Trophoblast cell (in vitro differentiated cells and primary cell): ENCODE data around the gene USF1.
"Not testable (repeated sequence)": the region's sequence is repeated elsewhere in the genome, so short reads cannot be mapped to it uniquely, and the experiment has no call there.

ENCODE experiments used
- DNase-seq, 2 donors: peaks; one replicate each; pipeline ENCODE4 v3.0.0-alpha.2; 2016
- H2AFZ ChIP-seq: 2 replicates; pipeline ENCODE4 v1.6.1; 2013; ENCODE audit warnings: low read length, moderate library complexity, mild to moderate bottlenecking; ENCODE audit not compliant: insufficient read depth, poor library complexity
- H2AK5ac ChIP-seq: 2 replicates; pipeline ENCODE4 v1.6.1; 2013; ENCODE audit warnings: mild to moderate bottlenecking, low read length
- H2BK120ac ChIP-seq: 2 replicates; pipeline ENCODE4 v1.6.1; 2013; ENCODE audit warnings: low read length, mild to moderate bottlenecking, moderate library complexity; ENCODE audit not compliant: insufficient read depth, poor library complexity
- H2BK12ac ChIP-seq: 2 replicates; pipeline ENCODE4 v1.6.1; 2013; ENCODE audit warnings: mild to moderate bottlenecking, low read length, moderate library complexity
- H2BK5ac ChIP-seq: 2 replicates; pipeline ENCODE4 v1.6.1; 2013; ENCODE audit warnings: low read length, low read depth, moderate library complexity, mild to moderate bottlenecking; ENCODE audit not compliant: poor library complexity
- H3K14ac ChIP-seq: 2 replicates; pipeline ENCODE4 v1.6.1; 2013; ENCODE audit warnings: mild to moderate bottlenecking, low read length
- H3K18ac ChIP-seq: 2 replicates; pipeline ENCODE4 v1.6.1; 2013; ENCODE audit warnings: mild to moderate bottlenecking, low read length
- H3K23ac ChIP-seq: 2 replicates; pipeline ENCODE4 v1.6.1; 2013; ENCODE audit warnings: low read length
- H3K27ac ChIP-seq: 2 replicates; pipeline ENCODE4 v1.5.1; 2013; ENCODE audit warnings: low read depth, mild to moderate bottlenecking, inconsistent platforms, low read length, moderate library complexity
- H3K27me3 ChIP-seq: 2 replicates; pipeline ENCODE4 v1.6.1; 2013; ENCODE audit warnings: inconsistent platforms, mild to moderate bottlenecking, low read length, moderate library complexity; ENCODE audit not compliant: insufficient read depth
- H3K36me3 ChIP-seq, 2 experiments: 1 replicate in 1 of 2; 2 replicates in 1 of 2; pipeline ENCODE4 v1.6.1; 2013; ENCODE audit warnings: low read length in 2 of 2, mild to moderate bottlenecking in 2 of 2, moderate library complexity in 1 of 2; ENCODE audit not compliant: insufficient read depth in 2 of 2, control insufficient read depth in 1 of 2
- H3K4ac ChIP-seq: 2 replicates; pipeline ENCODE4 v1.6.1; 2013; ENCODE audit warnings: low read depth, mild to moderate bottlenecking, low read length, moderate library complexity
- H3K4me1 ChIP-seq, 2 experiments: 1 replicate in 1 of 2; 2 replicates in 1 of 2; pipeline ENCODE4 v1.6.1; 2013; ENCODE audit warnings: low read length in 2 of 2, mild to moderate bottlenecking in 2 of 2, moderate library complexity in 1 of 2; ENCODE audit not compliant: insufficient read depth in 2 of 2, control insufficient read depth in 1 of 2
- H3K4me2 ChIP-seq: 2 replicates; pipeline ENCODE4 v1.6.1; 2013; ENCODE audit warnings: inconsistent platforms, mild to moderate bottlenecking, low read length, moderate library complexity
- H3K4me3 ChIP-seq: 2 replicates; pipeline ENCODE4 v1.5.1; 2013; ENCODE audit warnings: mild to moderate bottlenecking, low read depth, low read length, inconsistent platforms
- H3K79me1 ChIP-seq: one replicate; pipeline ENCODE4 v1.6.1; 2013; ENCODE audit warnings: low read length
- H3K79me2 ChIP-seq: 2 replicates; pipeline ENCODE4 v1.6.1; 2013; ENCODE audit warnings: low read length, mild to moderate bottlenecking; ENCODE audit not compliant: control insufficient read depth, insufficient read depth, poor library complexity
- H3K9ac ChIP-seq: 2 replicates; pipeline ENCODE4 v1.6.1; 2013; ENCODE audit warnings: mild to moderate bottlenecking, low read length
- H3K9me3 ChIP-seq: 2 replicates; pipeline ENCODE4 v1.6.1; 2013; ENCODE audit warnings: low read depth, mild to moderate bottlenecking, control low read depth, inconsistent platforms, low read length; ENCODE audit not compliant: insufficient read depth
- H4K12ac ChIP-seq: 2 replicates; pipeline ENCODE4 v1.6.1; 2013; ENCODE audit warnings: low read depth, mild to moderate bottlenecking, low read length, moderate library complexity
- H4K8ac ChIP-seq: 2 replicates; pipeline ENCODE4 v1.6.1; 2013; ENCODE audit warnings: low read depth, mild to moderate bottlenecking, low read length, moderate library complexity
- H4K91ac ChIP-seq: one replicate; pipeline ENCODE4 v1.6.1; 2013; ENCODE audit warnings: low read depth, mild to moderate bottlenecking, low read length, moderate library complexity
- WGBS: extraction: QIAGEN DNeasy Blood & Tissue Kit; methylation state at CpG from one replicate; pipeline ENCODE4 v1.1.7; 2013; ENCODE audit warnings: missing lambda C conversion rate; ENCODE audit not compliant: insufficient read length, insufficient coverage; ENCODE audit errors: extremely low coverage; 5-methylcytosine and 5-hydroxymethylcytosine counted together

Gene USF1

GRCh38 chr1:161022432-161022831 is 23.3 kb downstream of the USF1 start:
- DNase-seq = peak; percentile 59 to 60
- not testable (repeated sequence) for H3K23ac ChIP-seq, H3K27ac ChIP-seq, H3K9ac ChIP-seq, H2AFZ ChIP-seq, H3K18ac ChIP-seq, H3K4me3 ChIP-seq, H3K36me3 ChIP-seq, H2BK120ac ChIP-seq, H3K27me3 ChIP-seq, H2BK5ac ChIP-seq, H4K8ac ChIP-seq, H2AK5ac ChIP-seq, H3K14ac ChIP-seq, H4K91ac ChIP-seq, H3K4me2 ChIP-seq, H4K12ac ChIP-seq, H3K9me3 ChIP-seq, H2BK12ac ChIP-seq, H3K4ac ChIP-seq
- peaks cover 29% of the 10 kb centered on the region for H3K79me1 ChIP-seq
- peaks cover 23% of the 10 kb centered on the region for H3K79me2 ChIP-seq
- H3K4me1 ChIP-seq = peaks cover 13 to 18% of the 10 kb centered on the region in 2 experiments
- WGBS = no CpG with 5 or more reads among the region's 12 CpGs

- Histone ChIP-seq H3K27me3 (no peaks in the 10 kb centered on the region), H3K14ac (no peak overlapping the region), H3K23ac (no peak overlapping the region), H2AFZ (no peak overlapping the region), H4K12ac (peak overlapping the region; percentile 88), H3K36me3 (peaks cover 0 to 3% of the 10 kb centered on the region in 2 experiments), H2BK12ac (peak overlapping the region; percentile 68), H3K4me1 (peaks cover 15 to 18% of the 10 kb centered on the region in 2 experiments), H4K8ac (no peak overlapping the region), H3K9me3 (no peaks in the 10 kb centered on the region), H3K79me2 (peaks cover 23% of the 10 kb centered on the region), H3K4me3 (no peak overlapping the region), H3K9ac (no peak overlapping the region), H4K91ac (no peak overlapping the region), H2BK120ac (no peak overlapping the region), H2BK5ac (no peak overlapping the region), H3K79me1 (peaks cover 29% of the 10 kb centered on the region), H2AK5ac (no peak overlapping the region), H3K27ac (peak overlapping the region; percentile 71), H3K18ac (no peak overlapping the region), H3K4ac (no peak overlapping the region), H3K4me2 (peak overlapping the region; percentile 80)
- peak in 1 of 2 donors; percentile 31 for DNase-seq
- WGBS = no CpG with 5 or more reads among the region's 2 CpGs
Measured at GRCh38 chr1:161021970-161022353, 23.8 kb downstream of the USF1 start.

GRCh38 chr1:161021165-161021969 is 24.4 kb downstream of the USF1 start:
- peak overlapping the region; percentile 88 for H4K12ac ChIP-seq
- H3K4me3 ChIP-seq = peak overlapping the region; percentile 49
- peak overlapping the region; percentile 91 for H3K4me2 ChIP-seq
- H2BK12ac ChIP-seq = peak overlapping the region; percentile 68
- peaks cover 23% of the 10 kb centered on the region for H3K79me2 ChIP-seq
- H3K9ac ChIP-seq = peak overlapping the region; percentile 35
- H2BK120ac ChIP-seq = peak overlapping the region; percentile 45
- peak overlapping the region; percentile 61 for H3K18ac ChIP-seq
- H3K14ac ChIP-seq = peak overlapping the region; percentile 46
- peak; percentile 98 to 99 for DNase-seq
- H3K79me1 ChIP-seq = peaks cover 29% of the 10 kb centered on the region
- H3K23ac ChIP-seq = no peak overlapping the region
- H2AK5ac ChIP-seq = peak overlapping the region; percentile 55
- peak overlapping the region; percentile 76 for H4K91ac ChIP-seq
- peak overlapping the region; percentile 76 for H4K8ac ChIP-seq
- WGBS = no CpG with 5 or more reads among the region's 34 CpGs
- peaks cover 0 to 3% of the 10 kb centered on the region in 2 experiments for H3K36me3 ChIP-seq
- H2AFZ ChIP-seq = peak overlapping the region; percentile 35
- H3K27ac ChIP-seq = peak overlapping the region; percentile 92
- H3K9me3 ChIP-seq = no peaks in the 10 kb centered on the region
- peaks cover 15 to 18% of the 10 kb centered on the region in 2 experiments for H3K4me1 ChIP-seq
- peak overlapping the region; percentile 62 for H2BK5ac ChIP-seq
- no peaks in the 10 kb centered on the region for H3K27me3 ChIP-seq
- peak overlapping the region; percentile 85 for H3K4ac ChIP-seq

- Histone ChIP-seq H3K23ac (no peak within 1 kb of the TSS), H2AK5ac (peak within 1 kb of the TSS; percentile 86), H3K79me1 (peaks cover 29% of the 10 kb centered on the region), H3K4me2 (peak within 1 kb of the TSS; percentile 91), H3K18ac (peak within 1 kb of the TSS; percentile 74), H3K36me3 (peaks cover 0 to 3% of the 10 kb centered on the region in 2 experiments), H3K14ac (peak within 1 kb of the TSS; percentile 63), H2BK120ac (peak within 1 kb of the TSS; percentile 45), H2BK5ac (peak within 1 kb of the TSS; percentile 69), H2BK12ac (peak within 1 kb of the TSS; percentile 68), H3K4me3 (peak within 1 kb of the TSS; percentile 91), H3K79me2 (peaks cover 24% of the 10 kb centered on the region), H2AFZ (peak within 1 kb of the TSS; percentile 35), H4K8ac (peak within 1 kb of the TSS; percentile 76), H3K27me3 (no peaks in the 10 kb centered on the region), H3K4me1 (peaks cover 15 to 18% of the 10 kb centered on the region in 2 experiments), H3K4ac (peak within 1 kb of the TSS; percentile 85), H4K91ac (peak within 1 kb of the TSS; percentile 76), H4K12ac (peak within 1 kb of the TSS; percentile 88), H3K9ac (peak within 1 kb of the TSS; percentile 95), H3K27ac (peak within 1 kb of the TSS; percentile 92), H3K9me3 (no peaks in the 10 kb centered on the region)
- WGBS = no CpG with 5 or more reads among the region's 36 CpGs
- DNase-seq = peak; percentile 85 to 93
Measured at GRCh38 chr1:161020509-161021164, 25.1 kb downstream of the USF1 start, which contains the start of gene F11R. F11R (minus strand) TSS chr1:161021152; CDS start chr1:161021073, 79 bp downstream.
